HepG2 (cell line): Measurements from ENCODE around the gene HDAC4. TPM values are rescaled to one million over a fixed set of nuclear protein-coding genes. Genes with fewer than 3 reads are reported as not detected.

Experiments
- ATAC-seq: fragments of 200-7000 bp; cut with Tn5 transposase; 3 replicates; pipeline ENCODE4 v1.9.1; 2020; ENCODE audit warnings: mild to moderate bottlenecking, moderate library complexity
- BruUV-seq: library from RNA; stranded (reverse); fragments of 400-500 nt; replicated peaks from 2 replicates; lab custom pipeline; 2021; lab: Mats Ljungman, UMichigan
- CTCF ChIA-PET: fragments of 300-600 bp; formaldehyde crosslinking; extraction: SDS; loops from one replicate; lab custom pipeline; 2021; ENCODE audit warnings: low total read pairs, inconsistent platforms, low intra/inter-chr PET ratio; lab: Yijun Ruan, JAX
- POLR2A ChIA-PET: fragments of 350-600 bp; sonication (Branson Sonifier 250); formaldehyde crosslinking; loops from one replicate; lab custom pipeline; 2020; ENCODE audit warnings: antibody characterized with exemption, inconsistent platforms; lab: Yijun Ruan, JAX
- DNase-seq: peaks from one replicate; pipeline ENCODE4 v3.0.0-alpha.2; 2015; ENCODE audit warnings: low spot score
- FAIRE-seq: peaks from 3 replicates; lab custom pipeline; 2011; peaks lifted over from hg19 to GRCh38; lab: Jason Lieb, UNC
- H2AFZ ChIP-seq: one replicate; pipeline ENCODE4 v1.6.1; 2011; ENCODE audit warnings: low read length, inconsistent platforms
- H3K27ac ChIP-seq: fragments of 300-600 bp; 3 replicates; pipeline ENCODE4 v1.8.0; 2011; ENCODE audit warnings: mixed run types, mild to moderate bottlenecking, mixed read lengths, low read length, inconsistent platforms; ENCODE audit not compliant: insufficient read depth; ENCODE audit errors: extremely low read length
- H3K27me3 ChIP-seq, 2 experiments: fragments of 200-600 bp in 1 of 2; 2 replicates in 1 of 2; 3 replicates in 1 of 2; pipeline versions ENCODE4 v1.6.0 to v1.8.0; 2011; ENCODE audit warnings: low read length in 2 of 2, mild to moderate bottlenecking in 2 of 2, moderate library complexity in 2 of 2, inconsistent platforms in 1 of 2; ENCODE audit not compliant: insufficient read depth in 2 of 2, control insufficient read depth in 1 of 2
- H3K36me3 ChIP-seq, 2 experiments: fragments of 200-600 bp in 1 of 2; replicated peaks in 1 of 2; 2 replicates in 1 of 2; 3 replicates in 1 of 2; pipeline versions ENCODE4 v1.5.1 to v1.8.0; 2011; ENCODE audit warnings: low read length in 2 of 2, inconsistent platforms in 1 of 2; ENCODE audit not compliant: insufficient read depth in 2 of 2, control insufficient read depth in 1 of 2
- H3K4me1 ChIP-seq: 2 replicates; pipeline ENCODE4 v1.5.1; 2012; ENCODE audit warnings: low read length, inconsistent platforms; ENCODE audit not compliant: insufficient read depth
- H3K4me2 ChIP-seq: 2 replicates; pipeline ENCODE4 v1.6.0; 2011; ENCODE audit warnings: low read depth, low read length, inconsistent platforms
- H3K4me3 ChIP-seq, 3 experiments: fragments of 200-600 bp in 1 of 3; sonication (generic), shearing (Covaris generic) in 1 of 3; replicated peaks in 1 of 3; 2 replicates each; pipeline ENCODE4 v1.5.1; 2011 to 2016; ENCODE audit warnings: low read length in 3 of 3, inconsistent platforms in 2 of 3, low read depth in 2 of 3, mild to moderate bottlenecking in 2 of 3, control low read depth in 1 of 3, mixed read lengths in 1 of 3; ENCODE audit not compliant: insufficient read depth in 1 of 3
- H3K79me2 ChIP-seq: one replicate; pipeline ENCODE4 v1.6.1; 2011; ENCODE audit warnings: low read length, inconsistent platforms; ENCODE audit not compliant: insufficient read depth
- H3K9ac ChIP-seq: 2 replicates; pipeline ENCODE4 v1.6.0; 2011; ENCODE audit warnings: mild to moderate bottlenecking, low read depth, low read length, inconsistent platforms; ENCODE audit not compliant: insufficient read depth
- H3K9me3 ChIP-seq: 2 replicates; pipeline ENCODE4 v1.5.1; 2012; ENCODE audit warnings: mild to moderate bottlenecking, low read length
- H4K20me1 ChIP-seq: 2 replicates; pipeline ENCODE4 v1.6.0; 2011; ENCODE audit warnings: inconsistent platforms, mild to moderate bottlenecking, low read length, moderate library complexity; ENCODE audit not compliant: insufficient read depth
- BHLHE40 ChIP-seq: IDR thresholded peaks from 2 replicates; pipeline ENCODE4 v1.6.1; 2011; ENCODE audit warnings: low read length, improper control_type of control experiment
- NFYC ChIP-seq: IDR thresholded peaks from 2 replicates; pipeline ENCODE4 v1.6.1; 2016; ENCODE audit warnings: missing genetic modification reagents, missing compliant biosample characterization
- RBAK ChIP-seq: sonication (generic); formaldehyde crosslinking; IDR thresholded peaks from 2 replicates; pipeline ENCODE4 v1.5.1; 2020; ENCODE audit warnings: mild to moderate bottlenecking, missing genetic modification reagents
- RBM22 ChIP-seq: fragments of 200-400 bp; formaldehyde crosslinking; optimal IDR thresholded peaks from 2 replicates; pipeline ENCODE3; 2017; ENCODE audit warnings: mild to moderate bottlenecking, low read length, moderate library complexity
- REL ChIP-seq: sonication (generic); formaldehyde crosslinking; conservative IDR thresholded peaks from 2 replicates; pipeline ENCODE4 v1.8.0; 2022; ENCODE audit warnings: mild to moderate bottlenecking, missing genetic modification reagents, moderate library complexity
- TP53 ChIP-seq: sonication (generic); formaldehyde crosslinking; conservative IDR thresholded peaks from 2 replicates; pipeline ENCODE4 v1.4.0; 2020; ENCODE audit warnings: missing genetic modification reagents
- ZBED4 ChIP-seq: sonication (generic); formaldehyde crosslinking; IDR thresholded peaks from 2 replicates; pipeline ENCODE4 v1.4.0; 2020; ENCODE audit warnings: missing genetic modification reagents, borderline replicate concordance
- ZFP90 ChIP-seq: sonication (generic); formaldehyde crosslinking; IDR thresholded peaks from 2 replicates; pipeline ENCODE4 v1.8.0; 2022; ENCODE audit warnings: missing genetic modification reagents, mild to moderate bottlenecking, inconsistent platforms, borderline replicate concordance
- ZHX2 ChIP-seq, 2 experiments: sonication (generic) in 1 of 2; formaldehyde crosslinking in 1 of 2; IDR thresholded peaks; 2 replicates each; pipeline versions ENCODE4 v1.6.1 to v1.9.0; 2014 to 2022; ENCODE audit warnings: antibody characterized with exemption in 1 of 2, borderline replicate concordance in 1 of 2, inconsistent platforms in 1 of 2, low read depth in 1 of 2, missing genetic modification reagents in 1 of 2
- ZNF350 ChIP-seq: sonication (generic); formaldehyde crosslinking; IDR thresholded peaks from 2 replicates; pipeline ENCODE4 v1.4.0; 2020; ENCODE audit warnings: mild to moderate bottlenecking, low read depth, missing genetic modification reagents, borderline replicate concordance
- ZNF547 ChIP-seq: sonication (generic); formaldehyde crosslinking; IDR thresholded peaks from 2 replicates; pipeline ENCODE4 v1.5.1; 2020; ENCODE audit warnings: mild to moderate bottlenecking, missing genetic modification reagents
- ZNF761 ChIP-seq: sonication (generic); formaldehyde crosslinking; conservative IDR thresholded peaks from 2 replicates; pipeline ENCODE4 v1.4.0; 2020; ENCODE audit warnings: mild to moderate bottlenecking, missing genetic modification reagents
- WGBS: methylation state at CpG from one replicate; pipeline ENCODE4 v1.1.6; 2017; ENCODE audit warnings: low lambda C conversion rate; 5-methylcytosine and 5-hydroxymethylcytosine counted together
- in situ Hi-C: cut with HindIII; loops from 2 replicates; pipeline ENCODE4 v1.10.0; 2017; ENCODE audit warnings: low pct_unique_long_range_greater_than_20kb; ENCODE audit not compliant: extremely low pct_ligation_motif_present
- intact Hi-C: fragments of 100-400 bp; cut with micrococcal nuclease; formaldehyde crosslinking; loops from one replicate; pipeline ENCODE4 v1.10.0; 2022; ENCODE audit not compliant: unreplicated experiment
- polyA plus RNA-seq, 8 experiments: library from polyadenylated mRNA; depleted of rRNA in 3 of 8; stranded (reverse) in 7 of 8; unstranded in 1 of 8; fragments of >200 nt; fragmentation: Illumina TruSeq in 4 of 8; extraction: Trizol in 4 of 8; gene quantifications; 2 replicates each; pipeline versions ENCODE4 v1.2.1 to v1.2.3, GENCODE V29; 2011 to 2016; ENCODE audit warnings: low read depth in 4 of 8, missing spikeins in 1 of 8, mixed read lengths in 1 of 8; ENCODE audit not compliant: insufficient read depth in 1 of 8
- total RNA-seq, 5 experiments: library from RNA; depleted of rRNA; stranded (reverse); fragments of >200 nt; fragmentation: Illumina TruSeq; extraction: Trizol; gene quantifications; 2 replicates each; pipeline ENCODE4 v1.2.3, GENCODE V29; 2016; ENCODE audit warnings: low read depth in 1 of 5

HDAC4 gene
- total and polyA plus RNA-seq, 2 of the 13 experiments (the other 11 are each of a cell fraction or from before 2014, with no cell fraction given): 10.1 to 11.5 TPM

- intact Hi-C loops (no loop called here), in situ Hi-C loops (no loop called here)
- Histone ChIP-seq H3K4me2 (no peak overlapping the region), H3K36me3 (peaks cover 4 to 13% of the 10 kb centered on the region in 2 experiments; a peak in 2 of 5 replicates), H3K79me2 (no peaks in the 10 kb centered on the region), H3K9me3 (no peaks in the 10 kb centered on the region), H3K27ac (no peak overlapping the region), H3K9ac (no peak overlapping the region), H3K4me1 (peaks cover 12% of the 10 kb centered on the region), H4K20me1 (no peaks in the 10 kb centered on the region), H3K27me3 (no peaks in the 10 kb centered on the region), H3K4me3 (no peak overlapping the region), H2AFZ (no peak overlapping the region)
- TF ChIP-seq ZBED4 (CRISPR knock-in tag) (no peak), TP53 (no peak), NFYC (CRISPR knock-in tag) (no peak), BHLHE40 (no peak), ZHX2 (IDR thresholded peaks at IDR 0.05; ENCODE audit: low read depth) (no peak), ZHX2 (CRISPR knock-in tag; IDR thresholded peaks at IDR 0.05; ENCODE audit: borderline replicate concordance) (no peak), ZFP90 (no peak), RBM22 (no peak), ZNF350 (CRISPR knock-in tag) (no peak), ZNF761 (no peak), REL (CRISPR knock-in tag) (no peak), ZNF547 (CRISPR knock-in tag) (no peak), RBAK (no peak)
- ATAC-seq (no peak), DNase-seq (no peak), FAIRE-seq (no peak)
- 92% methylated on average over 7 of the region's 9 CpGs for WGBS
- ChIA-PET POLR2A (no interaction called here), CTCF (no interaction called here)
- no TSS peak for BruUV-seq
Observed at GRCh38 chr2:239115616-239116015, 285.2 kb downstream of the HDAC4 start.
